ENCODE data around the gene SNORC.

SNORC gene

DNA sequence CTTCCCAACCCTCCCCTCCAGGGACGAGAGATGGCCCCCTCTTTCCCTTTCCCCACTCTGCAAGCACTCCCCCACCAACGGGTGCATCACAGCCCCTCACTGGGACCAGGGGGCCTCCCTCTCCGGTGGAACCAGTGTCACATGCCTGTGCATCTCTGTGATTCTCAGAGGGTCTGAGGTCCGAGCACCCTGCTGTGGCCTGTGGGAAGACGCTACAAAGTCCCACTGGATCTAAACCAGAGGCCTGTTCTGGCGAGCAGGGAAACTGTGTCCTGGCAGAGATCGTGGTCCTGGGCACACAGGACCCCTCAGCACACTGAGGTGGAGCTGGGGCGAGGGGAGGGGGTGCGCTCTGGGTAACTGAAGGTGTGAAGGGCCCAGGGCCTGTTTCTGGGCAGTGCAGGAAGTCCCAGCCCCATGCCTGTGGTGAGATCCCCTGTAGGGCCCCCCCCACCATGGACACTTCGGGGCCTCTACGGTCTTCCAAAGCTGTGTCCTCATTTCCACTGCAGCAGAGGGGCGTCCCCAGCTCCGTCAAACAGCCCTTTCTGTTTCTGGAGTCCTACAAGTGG, 8.0 kb downstream of the SNORC start:
- TF ChIP-seq, protein P1, sequence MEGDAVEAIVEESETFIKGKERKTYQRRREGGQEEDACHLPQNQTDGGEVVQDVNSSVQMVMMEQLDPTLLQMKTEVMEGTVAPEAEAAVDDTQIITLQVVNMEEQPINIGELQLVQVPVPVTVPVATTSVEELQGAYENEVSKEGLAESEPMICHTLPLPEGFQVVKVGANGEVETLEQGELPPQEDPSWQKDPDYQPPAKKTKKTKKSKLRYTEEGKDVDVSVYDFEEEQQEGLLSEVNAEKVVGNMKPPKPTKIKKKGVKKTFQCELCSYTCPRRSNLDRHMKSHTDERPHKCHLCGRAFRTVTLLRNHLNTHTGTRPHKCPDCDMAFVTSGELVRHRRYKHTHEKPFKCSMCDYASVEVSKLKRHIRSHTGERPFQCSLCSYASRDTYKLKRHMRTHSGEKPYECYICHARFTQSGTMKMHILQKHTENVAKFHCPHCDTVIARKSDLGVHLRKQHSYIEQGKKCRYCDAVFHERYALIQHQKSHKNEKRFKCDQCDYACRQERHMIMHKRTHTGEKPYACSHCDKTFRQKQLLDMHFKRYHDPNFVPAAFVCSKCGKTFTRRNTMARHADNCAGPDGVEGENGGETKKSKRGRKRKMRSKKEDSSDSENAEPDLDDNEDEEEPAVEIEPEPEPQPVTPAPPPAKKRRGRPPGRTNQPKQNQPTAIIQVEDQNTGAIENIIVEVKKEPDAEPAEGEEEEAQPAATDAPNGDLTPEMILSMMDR (conservative IDR thresholded peaks at IDR 0.05; ENCODE audit: low read depth, low read length), result no peak
- Histone ChIP-seq H3K27ac (no peak overlapping the region), H3K27me3 (ENCODE audit: insufficient read depth, low read depth) (no peaks in the 10 kb centered on the region), H3K4me2 (no peak overlapping the region), H2AFZ (ENCODE audit: low read depth) (no peak overlapping the region), H3K79me2 (ENCODE audit: insufficient read depth, low read depth) (no peaks in the 10 kb centered on the region), H3K9ac (no peak overlapping the region), H3K36me3 (ENCODE audit: insufficient read depth) (no peaks in the 10 kb centered on the region), H4K20me1 (ENCODE audit: insufficient read depth) (no peaks in the 10 kb centered on the region), H3K4me1 (ENCODE audit: low read depth, poor library complexity, severe bottlenecking) (no peaks in the 10 kb centered on the region), H3K4me3 (IDR thresholded peaks at IDR 0.05; ENCODE audit: insufficient read depth, low read depth, low read length) (no peak overlapping the region)

DNA sequence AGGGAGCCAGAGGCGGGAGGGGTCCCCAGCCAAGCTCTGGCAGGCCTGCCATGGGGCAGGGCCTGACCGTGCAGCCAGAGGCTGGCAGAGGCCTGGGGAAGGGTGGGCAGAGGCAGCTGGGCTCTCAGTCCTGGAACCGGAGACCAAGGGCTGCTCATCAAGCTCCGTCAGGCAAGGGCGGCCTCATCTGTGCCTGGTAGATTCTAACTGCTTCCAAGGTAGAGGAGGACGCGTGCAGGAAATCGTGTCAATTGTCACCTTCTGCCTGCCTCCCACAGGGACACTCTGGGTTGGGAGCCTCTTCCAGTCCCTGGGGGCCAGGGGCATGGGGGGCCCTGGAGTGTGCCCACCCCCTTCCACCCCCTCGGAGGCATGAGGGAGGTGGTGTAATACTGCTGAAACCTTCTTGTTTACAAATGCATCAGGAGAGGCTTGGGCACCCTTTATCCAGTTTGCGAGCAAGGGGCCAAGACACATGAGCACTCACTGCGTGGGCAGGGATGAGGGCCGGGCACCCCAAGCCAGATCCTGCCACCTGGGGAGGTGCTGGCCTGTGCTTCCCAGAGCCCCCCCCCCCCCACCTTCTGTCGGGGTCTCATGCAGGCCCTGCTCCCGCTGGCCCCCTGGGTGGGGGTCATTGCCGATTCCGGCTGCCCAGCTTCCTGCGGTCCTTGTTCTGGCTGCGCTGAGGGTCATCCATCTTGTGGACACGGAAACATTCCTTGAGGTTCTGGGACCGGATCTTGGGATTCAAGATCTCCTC, 9.0 kb downstream of the SNORC start:
- H3K27me3 ChIP-seq (ENCODE audit: insufficient read depth, low read depth), result no peaks in the 10 kb centered on the region
- H3K4me2 ChIP-seq, result no peak overlapping the region
- TF ChIP-seq, protein P1 (conservative IDR thresholded peaks at IDR 0.05; ENCODE audit: low read depth, low read length), result no peak
- H4K20me1 ChIP-seq (ENCODE audit: insufficient read depth), result no peaks in the 10 kb centered on the region
- no peak overlapping the region for H3K9ac ChIP-seq
- no peak overlapping the region for H2AFZ ChIP-seq (ENCODE audit: low read depth)
- no peaks in the 10 kb centered on the region for H3K4me1 ChIP-seq (ENCODE audit: low read depth, poor library complexity, severe bottlenecking)
- no peak overlapping the region for H3K27ac ChIP-seq
- H3K79me2 ChIP-seq (ENCODE audit: insufficient read depth, low read depth), result no peaks in the 10 kb centered on the region
- H3K36me3 ChIP-seq (ENCODE audit: insufficient read depth), result no peaks in the 10 kb centered on the region
- H3K4me3 ChIP-seq (IDR thresholded peaks at IDR 0.05; ENCODE audit: insufficient read depth, low read depth, low read length), result no peak overlapping the region

DNA sequence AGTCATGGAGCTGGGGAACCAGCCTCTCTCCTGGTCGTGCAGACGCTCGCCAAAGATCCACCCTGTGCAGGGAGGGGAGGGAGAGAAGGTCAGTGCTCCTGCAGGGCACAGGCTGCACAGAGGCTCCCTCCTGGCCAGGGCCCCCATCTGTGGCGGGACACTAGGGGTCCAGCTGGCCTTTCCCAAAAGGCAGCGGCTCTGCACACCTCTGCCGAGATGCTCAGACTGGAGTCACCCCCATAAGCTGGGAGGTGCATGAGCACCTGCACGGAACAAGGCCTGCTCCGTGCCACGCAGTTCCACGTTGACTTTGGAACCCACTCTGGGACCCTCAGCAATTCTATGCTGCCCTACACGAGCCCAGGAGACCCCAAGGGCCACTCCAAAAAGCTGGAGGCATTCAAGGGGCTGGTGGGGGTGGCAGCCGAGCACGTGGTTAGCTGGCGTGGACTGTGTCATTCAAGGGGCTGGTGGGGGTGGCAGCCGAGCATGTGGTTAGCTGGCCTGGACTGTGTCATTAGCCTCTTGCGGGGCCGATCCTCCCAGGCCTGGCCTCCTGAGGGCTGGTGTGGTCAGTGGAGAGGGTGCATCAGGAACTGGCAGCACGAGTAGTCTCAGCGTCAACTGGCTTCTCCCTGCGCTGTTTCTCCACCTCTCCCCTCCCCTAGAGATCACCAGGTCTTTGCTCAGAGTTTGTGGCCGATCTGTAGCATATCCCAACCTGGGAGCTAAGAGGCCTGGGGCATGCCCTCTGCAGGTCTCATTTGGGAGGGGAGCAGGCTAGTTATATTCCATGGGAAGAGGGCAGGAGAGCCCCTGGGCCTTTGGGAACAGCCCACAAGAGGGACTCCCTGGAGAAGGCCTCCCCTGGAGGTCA, 9.8 kb downstream of the SNORC start:
- TF ChIP-seq, protein P1 (conservative IDR thresholded peaks at IDR 0.05; ENCODE audit: low read depth, low read length), result no peak
- H3K27ac ChIP-seq, result no peak overlapping the region

DNA sequence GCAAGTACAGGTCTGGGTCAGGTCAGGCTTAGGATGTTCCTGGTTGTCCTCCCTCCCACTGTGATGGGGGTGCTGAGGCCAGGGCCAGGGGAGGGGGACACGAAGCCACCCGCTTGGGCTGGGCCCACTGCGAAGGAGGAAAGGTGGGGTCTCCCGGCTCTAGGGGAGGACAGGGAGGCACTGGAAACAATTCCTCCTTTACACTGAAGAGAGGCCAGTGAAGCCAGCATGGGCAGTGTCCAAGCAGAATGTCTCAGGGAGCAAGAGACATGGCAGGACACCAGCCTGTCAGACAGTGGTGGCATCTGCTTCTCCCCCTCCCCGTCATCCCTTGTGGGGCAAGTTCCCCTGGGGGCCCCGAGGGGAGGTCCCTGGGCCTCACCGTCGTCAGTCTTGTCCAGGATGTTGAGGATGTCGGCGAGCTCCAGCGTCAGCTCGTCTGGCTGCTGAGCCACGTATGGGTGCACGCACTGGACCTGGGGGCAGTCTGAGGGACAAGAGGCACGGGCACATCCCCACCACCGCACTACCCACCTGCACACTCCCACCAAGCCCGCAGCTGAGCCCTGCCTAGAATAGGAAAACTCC, 10.8 kb downstream of the SNORC start:
- Histone ChIP-seq H3K27me3 (ENCODE audit: insufficient read depth, low read depth) (no peaks in the 10 kb centered on the region), H3K27ac (no peak overlapping the region), H3K36me3 (ENCODE audit: insufficient read depth) (no peaks in the 10 kb centered on the region), H3K4me3 (IDR thresholded peaks at IDR 0.05; ENCODE audit: insufficient read depth, low read depth, low read length) (no peak overlapping the region), H3K79me2 (ENCODE audit: insufficient read depth, low read depth) (no peaks in the 10 kb centered on the region), H3K9ac (no peak overlapping the region), H2AFZ (ENCODE audit: low read depth) (no peak overlapping the region), H3K4me1 (ENCODE audit: low read depth, poor library complexity, severe bottlenecking) (no peaks in the 10 kb centered on the region), H3K4me2 (no peak overlapping the region), H4K20me1 (ENCODE audit: insufficient read depth) (no peaks in the 10 kb centered on the region)
- TF ChIP-seq, protein P1 (conservative IDR thresholded peaks at IDR 0.05; ENCODE audit: low read depth, low read length), result no peak

More for the DNA sequence above, 9.8 kb downstream of the SNORC start:
- no peaks in the 10 kb centered on the region for H3K79me2 ChIP-seq (ENCODE audit: insufficient read depth, low read depth)
- H3K36me3 ChIP-seq (ENCODE audit: insufficient read depth), result no peaks in the 10 kb centered on the region
- H3K27me3 ChIP-seq (ENCODE audit: insufficient read depth, low read depth), result no peaks in the 10 kb centered on the region
- H3K4me3 ChIP-seq (IDR thresholded peaks at IDR 0.05; ENCODE audit: insufficient read depth, low read depth, low read length), result no peak overlapping the region
- no peak overlapping the region for H2AFZ ChIP-seq (ENCODE audit: low read depth)
- no peaks in the 10 kb centered on the region for H4K20me1 ChIP-seq (ENCODE audit: insufficient read depth)
- no peaks in the 10 kb centered on the region for H3K4me1 ChIP-seq (ENCODE audit: low read depth, poor library complexity, severe bottlenecking)
- H3K4me2 ChIP-seq, result no peak overlapping the region
- no peak overlapping the region for H3K9ac ChIP-seq
